ENCODE measurements around the gene LRRC28. TPM values are rescaled to one million over a fixed set of nuclear protein-coding genes. Genes with fewer than 3 reads are reported as not detected.

Gene LRRC28
- total and polyA plus RNA-seq, 9 of the 15 experiments (the other 6 are each of a cell fraction or from before 2014, with no cell fraction given) = 5.5 to 17.4 (median 7.9) TPM

GRCh38 chr15:99312228-99312627 lies 60.9 kb downstream of the LRRC28 start:
- ATAC-seq (peak; percentile 53; the same call in 2 of the 3 replicates), DNase-seq (ENCODE audit: extremely low read depth in 1 of 4, low spot score in 3 of 4) (peak in 1 of 4 experiments; percentile 28), FAIRE-seq (no peak)
- Histone ChIP-seq H4K20me1 (replicated peaks; ENCODE audit: control insufficient read depth, insufficient read depth, low read length) (no peaks in the 10 kb centered on the region), H2AFZ (ENCODE audit: low read depth, low read length) (no peak overlapping the region), H3K9me1 (ENCODE audit: control insufficient read depth, insufficient read depth, low read length) (no peaks in the 10 kb centered on the region), H3K79me2 (ENCODE audit: control insufficient read depth, insufficient read depth, low read length) (no peaks in the 10 kb centered on the region), H3K4me3 (no peak overlapping the region), H3K36me3 (ENCODE audit: control insufficient read depth, insufficient read depth, low read length) (no peaks in the 10 kb centered on the region), H3K4me2 (ENCODE audit: insufficient read depth, low read length) (no peak overlapping the region), H3K9ac (ENCODE audit: insufficient read depth in 1 of 2, low read depth in 2 of 2, low read length in 2 of 2) (no peak overlapping the region), H3K27ac (ENCODE audit: extremely low read depth, low read depth, low read length) (no peak overlapping the region), H3K9me3 (replicated peaks; ENCODE audit: control insufficient read depth, insufficient read depth, low read depth, low read length) (no peaks in the 10 kb centered on the region), H3K27me3 (ENCODE audit: control insufficient read depth in 2 of 2, insufficient read depth in 2 of 2, low read length in 2 of 2) (no peaks in the 10 kb centered on the region), H3K4me1 (replicated peaks in 1 of 2; ENCODE audit: control insufficient read depth in 2 of 2, insufficient read depth in 2 of 2, low read length in 2 of 2) (peaks cover 0 to 2% of the 10 kb centered on the region in 2 experiments; a peak in 1 of 5 replicates)
- intact Hi-C loops (cut with micrococcal nuclease) = no loop called here
- in situ Hi-C loops (cut with MboI) = no loop called here
- CTCF ChIA-PET (ENCODE audit: low intra/inter-chr PET ratio) = no interaction called here
- POLR2A ChIA-PET = no interaction called here
- WGBS (ENCODE audit: insufficient coverage, low coverage, missing lambda C conversion rate) = 3% methylated on average over 2 of the region's 2 CpGs
- BruUV-seq (replicated peaks) = no TSS peak
- TF ChIP-seq EP300 (IDR thresholded peaks at IDR 0.05; ENCODE audit: low read length) = peak; percentile 74
- TF ChIP-seq ELF4 (CRISPR knock-in tag; IDR thresholded peaks at IDR 0.05) = 0 out of 2 replicates have a peak, but pooled peaks have one; percentile 43
- peak; percentile 51; the same call in 1 of the 2 replicates for TF ChIP-seq SMAD4 (CRISPR knock-in tag; conservative IDR thresholded peaks at IDR 0.05)
- TF ChIP-seq HMG20A (CRISPR knock-in tag; conservative IDR thresholded peaks at IDR 0.05) = no peak; the same call in 1 of the 2 replicates
- 0 out of 2 replicates have a peak, but pooled peaks have one; percentile 16 for TF ChIP-seq PBX2 (CRISPR knock-in tag; IDR thresholded peaks at IDR 0.05; ENCODE audit: low read depth)
- TF ChIP-seq PBX2 (tag; conservative IDR thresholded peaks at IDR 0.05; ENCODE audit: low read depth) = peak; percentile 94
- peak; percentile 37; the same call in 1 of the 2 replicates for TF ChIP-seq CUX1 (CRISPR knock-in tag; IDR thresholded peaks at IDR 0.05)
- 0 out of 2 replicates have a peak, but pooled peaks have one; percentile 32 for TF ChIP-seq PML (IDR thresholded peaks at IDR 0.05; ENCODE audit: low read length)
- TF ChIP-seq CBFA2T3 (IDR thresholded peaks at IDR 0.05) = peak; percentile 86
- TF ChIP-seq MEIS2 (IDR thresholded peaks at IDR 0.05; ENCODE audit: partially characterized antibody) = peak; percentile 89
- TF ChIP-seq ELF2 (CRISPR knock-in tag; IDR thresholded peaks at IDR 0.05) = no peak
- no peak for TF ChIP-seq ZNF140 (CRISPR knock-in tag; IDR thresholded peaks at IDR 0.05)
- TF ChIP-seq GABPB1 (CRISPR knock-in tag; IDR thresholded peaks at IDR 0.05) = no peak
- peak; percentile 62; the same call in 1 of the 2 replicates for TF ChIP-seq SMARCA4 (IDR thresholded peaks at IDR 0.05)
- TF ChIP-seq MTA2 (IDR thresholded peaks at IDR 0.05; ENCODE audit: low read depth) = peak; percentile 69
- peak; percentile 76 for TF ChIP-seq NCOR1 (IDR thresholded peaks at IDR 0.05)
- 0 out of 2 replicates have a peak, but pooled peaks have one; percentile 26 for TF ChIP-seq ZNF324 (CRISPR knock-in tag; IDR thresholded peaks at IDR 0.05)
- peak; percentile 86 for TF ChIP-seq TAL1 (IDR thresholded peaks at IDR 0.05)
- TF ChIP-seq ZNF311 (CRISPR knock-in tag; IDR thresholded peaks at IDR 0.05) = 0 out of 2 replicates have a peak, but pooled peaks have one; percentile 64

Measured in K562 (cell line).